Smooth muscle cell (in vitro differentiated cells): ENCODE results near the gene TMEM63B. TPM values are rescaled to one million over a fixed set of nuclear protein-coding genes. Genes with fewer than 3 reads are reported as not detected.
"Not testable (repeated sequence)": the region's sequence is repeated elsewhere in the genome, so short reads cannot be mapped to it uniquely, and the experiment has no call there.

Experiments used
- DNase-seq: peaks from one replicate; lab custom pipeline; 2025; ENCODE audit not compliant: unreplicated experiment; lab: John Stamatoyannopoulos, UW
- H2AFZ ChIP-seq: fragments of 200-600 bp; sonication (generic); 2 replicates; pipeline ENCODE4 v1.6.0; 2016; ENCODE audit warnings: antibody characterized with exemption, low read depth, mild to moderate bottlenecking
- H3F3A ChIP-seq: fragments of 200-600 bp; sonication (generic); 2 replicates; pipeline ENCODE4 v1.6.0; 2017; ENCODE audit warnings: antibody characterized with exemption, low read depth
- H3K27ac ChIP-seq: fragments of 200-600 bp; sonication (generic); 2 replicates; pipeline ENCODE4 v1.5.1; 2016; ENCODE audit warnings: low read depth, mild to moderate bottlenecking
- H3K27me3 ChIP-seq: fragments of 200-600 bp; sonication (generic); 2 replicates; pipeline ENCODE4 v1.6.1; 2016; ENCODE audit warnings: low read depth, mild to moderate bottlenecking
- H3K36me3 ChIP-seq: fragments of 200-600 bp; sonication (generic); 2 replicates; pipeline ENCODE4 v1.5.1; 2016; ENCODE audit warnings: low read depth
- H3K4me1 ChIP-seq: fragments of 200-600 bp; sonication (generic); 2 replicates; pipeline ENCODE4 v1.5.1; 2016; ENCODE audit warnings: low read depth
- H3K4me2 ChIP-seq: fragments of 200-600 bp; sonication (generic); 2 replicates; pipeline ENCODE4 v1.6.0; 2016; ENCODE audit warnings: mild to moderate bottlenecking
- H3K4me3 ChIP-seq: fragments of 200-600 bp; sonication (generic); 2 replicates; pipeline ENCODE4 v1.5.1; 2016; ENCODE audit warnings: mild to moderate bottlenecking
- H3K79me2 ChIP-seq: fragments of 200-600 bp; sonication (generic); 2 replicates; pipeline ENCODE4 v1.6.0; 2016; ENCODE audit warnings: low read depth, mild to moderate bottlenecking
- H3K9ac ChIP-seq: fragments of 200-600 bp; sonication (generic); 2 replicates; pipeline ENCODE4 v1.6.0; 2016; ENCODE audit warnings: low read depth
- H3K9me3 ChIP-seq: fragments of 200-600 bp; sonication (generic); replicated peaks from 2 replicates; pipeline ENCODE4 v1.5.1; 2016; ENCODE audit warnings: low read depth
- H4K20me1 ChIP-seq: fragments of 200-600 bp; sonication (generic); 2 replicates; pipeline ENCODE4 v1.6.0; 2016; ENCODE audit warnings: low read depth
- WGBS: methylation state at CpG from one replicate; pipeline ENCODE4 v1.1.7; 2016; ENCODE audit warnings: low lambda C conversion rate; 5-methylcytosine and 5-hydroxymethylcytosine counted together
- polyA plus RNA-seq: library from polyadenylated mRNA; unstranded; fragments of >200 nt; fragmentation: Nextera tagmentation; extraction: Ambion mirVana; gene quantifications from 2 replicates; pipeline ENCODE4 v1.2.1, GENCODE V29; 2016
- total RNA-seq: library from RNA; depleted of rRNA; stranded (reverse); fragments of >200 nt; gene quantifications from 2 replicates; pipeline ENCODE4 v1.2.3, GENCODE V29; 2014
- TF ChIP-seq, protein P1 (sequence below): fragments of 200-600 bp; sonication (generic); IDR thresholded peaks from 2 replicates; pipeline ENCODE4 v1.5.1; 2017; ENCODE audit warnings: borderline replicate concordance, mild to moderate bottlenecking, antibody characterized with exemption; ENCODE audit not compliant: insufficient read depth, poor library complexity, severe bottlenecking

TMEM63B gene
- total and polyA plus RNA-seq, 2 experiments from 2014 or later: 10.8 to 21.2 TPM

- DNase-seq: no peak
- Histone ChIP-seq H3K27ac (no peak overlapping the region), H3K79me2 (no peaks in the 10 kb centered on the region), H3K4me3 (no peak overlapping the region), H3K4me2 (no peak overlapping the region), H3K27me3 (peaks cover 6% of the 10 kb centered on the region), H3K36me3 (no peaks in the 10 kb centered on the region), H3F3A (no peaks in the 10 kb centered on the region), H3K9me3 (no peaks in the 10 kb centered on the region), H3K4me1 (peaks cover 9% of the 10 kb centered on the region), H3K9ac (no peak overlapping the region), H4K20me1 (no peaks in the 10 kb centered on the region), H2AFZ (no peak overlapping the region)
- TF ChIP-seq, protein P1, sequence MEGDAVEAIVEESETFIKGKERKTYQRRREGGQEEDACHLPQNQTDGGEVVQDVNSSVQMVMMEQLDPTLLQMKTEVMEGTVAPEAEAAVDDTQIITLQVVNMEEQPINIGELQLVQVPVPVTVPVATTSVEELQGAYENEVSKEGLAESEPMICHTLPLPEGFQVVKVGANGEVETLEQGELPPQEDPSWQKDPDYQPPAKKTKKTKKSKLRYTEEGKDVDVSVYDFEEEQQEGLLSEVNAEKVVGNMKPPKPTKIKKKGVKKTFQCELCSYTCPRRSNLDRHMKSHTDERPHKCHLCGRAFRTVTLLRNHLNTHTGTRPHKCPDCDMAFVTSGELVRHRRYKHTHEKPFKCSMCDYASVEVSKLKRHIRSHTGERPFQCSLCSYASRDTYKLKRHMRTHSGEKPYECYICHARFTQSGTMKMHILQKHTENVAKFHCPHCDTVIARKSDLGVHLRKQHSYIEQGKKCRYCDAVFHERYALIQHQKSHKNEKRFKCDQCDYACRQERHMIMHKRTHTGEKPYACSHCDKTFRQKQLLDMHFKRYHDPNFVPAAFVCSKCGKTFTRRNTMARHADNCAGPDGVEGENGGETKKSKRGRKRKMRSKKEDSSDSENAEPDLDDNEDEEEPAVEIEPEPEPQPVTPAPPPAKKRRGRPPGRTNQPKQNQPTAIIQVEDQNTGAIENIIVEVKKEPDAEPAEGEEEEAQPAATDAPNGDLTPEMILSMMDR: no peak
- 16% methylated on average over 2 of the region's 2 CpGs for WGBS
Measured at GRCh38 chr6:44190715-44191114, 63.4 kb downstream of the TMEM63B start.

GRCh38 chr6:44192428-44193041 is 65.2 kb downstream of the TMEM63B start:
- 74% methylated on average over 10 of the region's 10 CpGs for WGBS
- Histone ChIP-seq H2AFZ (no peak overlapping the region), H3K36me3 (no peaks in the 10 kb centered on the region), H3F3A (no peaks in the 10 kb centered on the region), H3K79me2 (no peaks in the 10 kb centered on the region), H3K9ac (no peak overlapping the region), H3K27me3 (peaks cover 6% of the 10 kb centered on the region), H3K4me2 (no peak overlapping the region), H3K9me3 (no peaks in the 10 kb centered on the region), H3K27ac (no peak overlapping the region), H3K4me1 (no peaks in the 10 kb centered on the region), H4K20me1 (no peaks in the 10 kb centered on the region), H3K4me3 (no peak overlapping the region)
- TF ChIP-seq, protein P1: no peak
- DNase-seq: no peak

- Histone ChIP-seq H3K9ac (no peak overlapping the region), H3K27me3 (peaks cover 6% of the 10 kb centered on the region), H3K4me3 (no peak overlapping the region), H3K4me1 (no peaks in the 10 kb centered on the region), H3K4me2 (no peak overlapping the region), H3K79me2 (no peaks in the 10 kb centered on the region), H3F3A (no peaks in the 10 kb centered on the region), H4K20me1 (no peaks in the 10 kb centered on the region), H3K9me3 (no peaks in the 10 kb centered on the region), H2AFZ (no peak overlapping the region), H3K36me3 (no peaks in the 10 kb centered on the region), H3K27ac (no peak overlapping the region)
- no peak for DNase-seq
- TF ChIP-seq, protein P1: no peak
- WGBS: 90% methylated on average over 8 of the region's 8 CpGs
Measured at GRCh38 chr6:44193307-44193910, 66.1 kb downstream of the TMEM63B start.

DNA sequence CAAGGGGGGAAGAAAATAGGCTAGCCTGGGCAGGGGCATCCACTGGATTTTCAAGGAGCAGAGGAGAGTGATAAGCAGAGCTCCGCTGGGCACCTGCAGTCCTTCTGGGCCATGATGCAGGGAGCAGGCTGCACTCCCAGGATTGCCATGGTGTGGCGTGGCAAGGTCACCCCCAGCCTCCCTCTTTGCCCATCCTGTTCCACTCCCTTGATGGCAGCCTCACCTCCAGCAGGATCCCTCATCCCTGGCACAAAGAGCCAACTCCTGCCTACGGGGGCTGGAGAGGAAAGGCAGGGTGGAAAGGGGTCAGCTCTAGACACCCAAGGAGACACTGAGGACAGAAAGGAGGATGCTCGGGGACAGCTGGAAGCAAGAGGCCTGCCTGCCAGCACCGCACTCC is 67.0 kb downstream of the TMEM63B start:
- Histone ChIP-seq H4K20me1 (no peaks in the 10 kb centered on the region), H2AFZ (no peak overlapping the region), H3K9ac (no peak overlapping the region), H3K36me3 (no peaks in the 10 kb centered on the region), H3F3A (no peaks in the 10 kb centered on the region), H3K9me3 (no peaks in the 10 kb centered on the region), H3K27me3 (peaks cover 6% of the 10 kb centered on the region), H3K4me1 (no peaks in the 10 kb centered on the region), H3K4me2 (no peak overlapping the region), H3K27ac (no peak overlapping the region), H3K79me2 (no peaks in the 10 kb centered on the region), H3K4me3 (no peak overlapping the region)
- WGBS: 94% methylated on average over 5 of the region's 5 CpGs
- TF ChIP-seq, protein P1: no peak
- DNase-seq: no peak

DNA sequence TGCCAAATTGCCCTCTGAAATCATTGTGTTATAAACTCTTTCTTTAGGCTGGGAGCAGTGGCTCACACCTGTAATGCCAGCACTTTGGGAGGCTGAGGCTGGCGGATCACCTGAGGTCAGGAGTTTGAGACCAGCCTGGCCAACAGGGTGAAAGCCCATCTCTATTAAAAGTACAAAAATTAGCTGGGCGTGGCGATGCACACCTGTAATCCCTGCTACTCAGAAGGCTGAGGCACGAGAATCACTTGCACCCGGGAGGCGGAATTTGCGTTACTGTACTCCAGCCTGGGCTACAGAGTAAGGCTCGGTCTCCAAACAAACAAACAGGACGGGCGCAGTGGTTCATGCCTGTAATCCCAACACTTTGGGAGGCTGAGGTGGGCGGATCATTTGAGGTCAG is 69.0 kb downstream of the TMEM63B start:
- not testable (repeated sequence) for H3K4me1 ChIP-seq, H3K4me2 ChIP-seq, H3K36me3 ChIP-seq, H3F3A ChIP-seq, H3K4me3 ChIP-seq, H2AFZ ChIP-seq, DNase-seq, H3K9ac ChIP-seq, H3K9me3 ChIP-seq, H4K20me1 ChIP-seq, H3K27me3 ChIP-seq, H3K79me2 ChIP-seq, H3K27ac ChIP-seq
- WGBS: 93% methylated on average over 11 of the region's 11 CpGs
